ENCODE measurements around the gene KDM4D.
"Not testable (repeated sequence)": the region's sequence is repeated elsewhere in the genome, so short reads cannot be mapped to it uniquely, and the experiment has no call there.

The KDM4D gene

GRCh38 chr11:94958121-94958696, 15.3 kb upstream of the KDM4D start:
- DNase-seq (ENCODE audit: low read depth, low spot score) = no peak

- no peak for DNase-seq (ENCODE audit: low read depth, low spot score)
Measured at GRCh38 chr11:94959179-94959578, 14.3 kb upstream of the KDM4D start.

DNA sequence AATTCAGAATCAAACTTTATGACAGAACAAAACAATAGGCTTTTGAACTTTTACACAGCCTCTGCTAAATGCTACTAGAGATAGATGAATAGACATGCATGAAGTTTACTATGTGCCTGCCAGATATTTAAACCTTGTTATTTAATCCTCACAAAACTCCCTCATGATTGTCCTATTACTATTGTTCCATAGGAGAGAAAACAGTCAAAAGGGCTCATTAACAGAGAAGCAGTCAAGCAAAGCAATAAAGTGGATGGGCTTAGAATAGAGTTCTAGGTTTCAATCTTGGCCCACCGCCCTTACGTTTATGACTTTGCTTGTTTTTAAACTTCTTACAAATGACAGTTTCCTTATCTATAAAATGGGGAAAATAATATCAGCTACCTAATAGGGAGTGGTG, 13.0 kb upstream of the KDM4D start:
- DNase-seq (ENCODE audit: low read depth, low spot score) = no peak

DNA sequence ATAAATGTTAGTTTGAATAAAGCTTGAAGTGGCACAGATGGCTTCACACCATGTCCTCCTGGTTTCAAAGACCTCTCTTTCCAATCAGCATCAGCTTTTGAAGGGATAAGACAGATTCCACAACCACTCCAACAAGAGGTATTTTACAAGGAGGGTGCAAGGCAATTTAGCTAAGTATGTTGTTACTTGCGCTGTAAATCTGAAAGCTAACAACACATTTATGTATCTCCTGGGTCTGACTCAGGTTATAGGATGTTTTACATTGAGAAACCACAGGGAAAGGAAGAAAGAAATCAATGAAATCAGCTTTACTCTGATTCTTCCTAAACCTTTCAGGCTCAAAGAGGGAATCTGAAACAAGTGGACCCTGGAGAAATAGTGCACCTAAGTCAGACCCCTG, 12.3 kb upstream of the KDM4D start:
- DNase-seq (ENCODE audit: low read depth, low spot score) = no peak

DNA sequence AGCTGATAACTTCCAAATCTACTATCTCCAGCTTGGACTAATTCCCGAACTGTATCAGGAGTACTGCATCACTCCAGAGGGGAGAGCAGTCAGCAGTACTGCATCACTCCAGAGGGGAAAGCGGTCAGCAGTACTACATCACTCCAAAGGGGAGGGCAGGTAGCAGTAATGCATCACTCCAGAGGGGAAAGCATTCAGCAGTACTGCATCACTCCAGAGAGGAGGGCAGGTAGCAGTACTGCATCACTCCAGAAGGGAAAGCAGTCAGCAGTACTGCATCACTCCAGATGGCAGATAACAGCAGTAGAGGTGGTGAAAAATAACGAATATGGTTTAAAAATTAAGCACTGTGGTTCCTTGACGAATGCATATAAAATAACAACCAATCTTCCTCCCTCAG, 8.6 kb upstream of the KDM4D start:
- no peak for DNase-seq (ENCODE audit: low read depth, low spot score)

GRCh38 chr11:94968334-94968958, 5.1 kb upstream of the KDM4D start:
- DNase-seq (ENCODE audit: low read depth, low spot score) = no peak

GRCh38 chr11:94972700-94973098, 810 bp upstream of the KDM4D start:
- DNase-seq (ENCODE audit: low read depth, low spot score) = no peak

GRCh38 chr11:94974178-94974577, 669 bp downstream of the KDM4D start:
- DNase-seq (ENCODE audit: low read depth, low spot score) = no peak

- DNase-seq (ENCODE audit: low read depth, low spot score) = no peak
Measured at GRCh38 chr11:94975599-94975998, 2.1 kb downstream of the KDM4D start.

DNA sequence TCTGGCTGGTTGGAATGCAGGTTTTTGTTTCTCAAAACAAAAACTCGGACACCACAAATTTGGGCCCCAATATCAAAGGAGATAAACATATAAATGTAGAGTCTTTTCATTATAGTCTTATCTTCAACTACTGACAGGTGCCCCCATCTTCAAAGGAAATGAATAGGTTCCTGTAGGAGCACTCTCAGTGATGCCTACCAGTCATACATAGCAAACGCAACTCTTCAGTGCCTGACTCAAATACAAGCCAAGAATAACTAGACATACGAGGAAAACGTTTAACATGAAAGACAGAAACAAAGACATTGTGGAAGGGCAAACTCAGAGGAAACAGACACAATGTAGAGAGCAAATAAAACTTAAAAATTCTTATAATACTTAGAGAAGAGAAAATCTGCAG, 13.9 kb downstream of the KDM4D start:
- no peak for DNase-seq (ENCODE audit: low read depth, low spot score)

DNA sequence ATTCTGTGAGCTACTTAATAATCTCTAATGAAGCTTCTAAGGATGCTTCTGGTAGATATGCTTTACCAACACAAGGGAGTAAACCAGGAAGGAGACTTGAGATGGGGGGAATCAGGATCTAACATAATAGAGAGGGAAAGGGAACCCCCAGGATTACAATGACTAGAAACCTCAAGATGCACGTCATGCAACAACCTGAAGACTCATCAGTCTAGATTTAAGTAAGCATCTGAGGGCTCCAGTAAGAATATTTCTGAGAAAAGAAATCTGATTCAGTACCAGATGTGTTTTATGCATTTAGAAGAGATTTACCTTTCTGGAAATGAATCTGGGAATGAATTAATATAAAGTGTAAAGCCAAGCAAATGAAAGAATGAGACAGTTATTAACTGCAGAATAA, 15.2 kb downstream of the KDM4D start:
- no peak for DNase-seq (ENCODE audit: low read depth, low spot score)

GRCh38 chr11:94993400-94993943, 20.0 kb downstream of the KDM4D start:
- DNase-seq (ENCODE audit: low read depth, low spot score) = no peak

GRCh38 chr11:94997437-94997836, 23.9 kb downstream of the KDM4D start:
- no peak for DNase-seq (ENCODE audit: low read depth, low spot score)

DNA sequence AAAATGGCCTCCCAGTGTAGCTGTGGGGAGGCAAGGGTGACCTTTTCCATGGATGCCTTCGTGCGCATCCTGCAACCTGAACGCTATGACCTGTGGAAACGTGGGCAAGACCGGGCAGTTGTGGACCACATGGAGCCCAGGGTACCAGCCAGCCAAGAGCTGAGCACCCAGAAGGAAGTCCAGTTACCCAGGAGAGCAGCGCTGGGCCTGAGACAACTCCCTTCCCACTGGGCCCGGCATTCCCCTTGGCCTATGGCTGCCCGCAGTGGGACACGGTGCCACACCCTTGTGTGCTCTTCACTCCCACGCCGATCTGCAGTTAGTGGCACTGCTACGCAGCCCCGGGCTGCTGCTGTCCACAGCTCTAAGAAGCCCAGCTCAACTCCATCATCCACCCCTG, 24.8 kb downstream of the KDM4D start:
- DNase-seq (ENCODE audit: low read depth, low spot score) = no peak

- DNase-seq (ENCODE audit: low read depth, low spot score) = no peak
Measured at GRCh38 chr11:95003716-95004115, 30.2 kb downstream of the KDM4D start.

- no peak for DNase-seq (ENCODE audit: low read depth, low spot score)
Measured at GRCh38 chr11:95005642-95006041, 32.1 kb downstream of the KDM4D start.

- no peak for DNase-seq (ENCODE audit: low read depth, low spot score)
Measured at GRCh38 chr11:95011376-95011775, 37.9 kb downstream of the KDM4D start.

DNA sequence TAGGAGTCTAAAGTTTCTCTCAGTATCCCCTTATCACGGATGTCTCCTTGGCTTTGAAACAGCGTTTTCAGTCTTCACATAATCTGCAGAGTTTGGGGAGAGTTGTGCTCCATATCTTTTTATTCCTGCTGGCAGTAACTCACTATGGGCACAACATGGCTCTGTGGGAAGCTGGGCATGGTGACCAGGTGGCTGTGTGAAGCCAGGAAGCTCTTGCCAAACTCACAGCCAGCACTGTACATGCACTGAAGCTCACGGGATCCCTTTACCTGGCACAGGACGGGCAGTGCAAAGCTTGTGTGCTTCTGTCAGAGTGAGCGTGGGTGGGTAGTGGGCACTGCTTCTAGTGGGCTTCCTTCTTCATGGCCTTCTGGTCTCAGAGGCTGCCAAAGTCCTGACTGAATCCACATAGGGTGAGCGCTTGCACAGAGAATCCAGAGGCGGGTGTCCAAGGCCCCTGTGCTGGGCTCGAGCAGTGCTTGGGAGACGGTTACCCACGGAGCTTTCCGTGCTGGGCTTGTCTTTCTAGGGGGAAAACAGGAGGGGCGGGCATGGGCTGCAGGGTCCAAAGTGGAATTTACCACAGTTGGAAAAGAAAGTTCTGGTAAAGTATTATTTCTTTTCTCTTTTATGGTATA, 40.8 kb downstream of the KDM4D start:
- DNase-seq (ENCODE audit: low read depth, low spot score) = no peak

DNA sequence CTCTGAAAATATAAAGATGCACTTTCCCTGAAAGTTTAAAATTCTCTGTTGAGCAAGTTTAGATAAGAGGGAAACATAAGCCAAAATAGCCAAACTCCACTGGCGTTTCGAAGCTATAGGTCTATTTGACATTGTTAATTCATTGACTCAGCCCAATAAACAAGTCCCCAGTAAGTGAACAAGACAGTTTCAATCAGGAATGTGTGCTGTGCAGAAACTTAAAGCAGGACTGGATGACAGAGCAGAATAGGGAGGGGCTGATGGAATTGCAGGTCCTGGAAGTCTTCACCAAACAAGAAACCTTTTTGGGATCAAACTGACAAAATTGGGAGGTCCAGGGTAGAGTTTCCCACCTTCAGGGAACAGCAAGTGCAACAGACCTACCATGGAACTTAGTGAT, 42.6 kb downstream of the KDM4D start:
- DNase-seq (ENCODE audit: low read depth, low spot score) = no peak

- not testable (repeated sequence) for DNase-seq (ENCODE audit: low read depth, low spot score)
Measured at GRCh38 chr11:95021468-95021867, 48.0 kb downstream of the KDM4D start.

GRCh38 chr11:95024958-95025357, 51.4 kb downstream of the KDM4D start, which contains the start of gene KDM4E:
Gene KDM4E (plus strand): TSS chr11:95025258. CDS start chr11:95025558, 300 bp downstream.
- DNase-seq (ENCODE audit: low read depth, low spot score) = no peak

DNA sequence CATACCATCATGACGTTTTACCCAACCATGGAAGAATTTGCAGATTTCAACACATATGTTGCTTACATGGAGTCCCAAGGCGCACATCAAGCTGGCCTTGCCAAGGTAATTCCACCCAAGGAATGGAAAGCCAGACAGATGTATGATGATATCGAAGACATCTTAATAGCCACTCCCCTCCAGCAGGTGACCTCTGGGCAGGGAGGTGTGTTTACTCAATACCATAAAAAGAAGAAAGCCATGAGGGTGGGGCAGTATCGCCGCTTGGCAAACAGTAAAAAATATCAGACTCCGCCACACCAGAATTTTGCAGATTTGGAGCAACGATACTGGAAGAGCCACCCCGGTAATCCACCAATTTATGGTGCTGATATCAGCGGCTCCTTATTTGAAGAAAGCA, 52.1 kb downstream of the KDM4D start:
- not testable (repeated sequence) for DNase-seq (ENCODE audit: low read depth, low spot score)

- no peak for DNase-seq (ENCODE audit: low read depth, low spot score)
Measured at GRCh38 chr11:95028357-95028756, 54.8 kb downstream of the KDM4D start.
